NT2/D1 (cell line): Measurements from ENCODE around the gene SEC11A.
"Not testable (repeated sequence)": the region's sequence is repeated elsewhere in the genome, so short reads cannot be mapped to it uniquely, and the experiment has no call there.

Source experiments
- DNase-seq: peaks from one replicate; pipeline ENCODE4 v3.0.0-alpha.2; 2011; ENCODE audit warnings: low read depth, low spot score
- H3K27me3 ChIP-seq: 2 replicates; pipeline ENCODE4 v1.6.0; 2011; ENCODE audit warnings: mild to moderate bottlenecking; ENCODE audit not compliant: insufficient read length, insufficient read depth
- H3K36me3 ChIP-seq: 2 replicates; pipeline ENCODE4 v1.6.1; 2011; ENCODE audit warnings: mild to moderate bottlenecking, low read length, mixed read lengths; ENCODE audit not compliant: insufficient read depth, insufficient read length
- H3K4me1 ChIP-seq: 2 replicates; pipeline ENCODE4 v1.5.1; 2011; ENCODE audit not compliant: insufficient read depth, insufficient read length
- H3K4me3 ChIP-seq: 2 replicates; pipeline ENCODE4 v1.5.1; 2011; ENCODE audit warnings: low read depth; ENCODE audit not compliant: insufficient read length
- H3K9ac ChIP-seq: 2 replicates; pipeline ENCODE4 v1.6.0; 2011; ENCODE audit warnings: low read depth; ENCODE audit not compliant: insufficient read length
- H3K9me3 ChIP-seq: 2 replicates; pipeline ENCODE4 v1.5.1; 2011; ENCODE audit warnings: mild to moderate bottlenecking, low read length; ENCODE audit not compliant: insufficient read depth
- SUZ12 ChIP-seq: IDR thresholded peaks from 2 replicates; pipeline ENCODE4 v1.6.1; 2011; ENCODE audit not compliant: insufficient read length, insufficient read depth; ENCODE audit errors: extremely low read depth
- YY1 ChIP-seq: IDR thresholded peaks from 2 replicates; pipeline ENCODE4 v1.6.1; 2011; ENCODE audit not compliant: insufficient read length, insufficient read depth
- ZNF274 ChIP-seq: IDR thresholded peaks from 2 replicates; pipeline ENCODE4 v1.6.1; 2011; ENCODE audit warnings: mild to moderate bottlenecking, low read depth, low read length

SEC11A gene

DNA sequence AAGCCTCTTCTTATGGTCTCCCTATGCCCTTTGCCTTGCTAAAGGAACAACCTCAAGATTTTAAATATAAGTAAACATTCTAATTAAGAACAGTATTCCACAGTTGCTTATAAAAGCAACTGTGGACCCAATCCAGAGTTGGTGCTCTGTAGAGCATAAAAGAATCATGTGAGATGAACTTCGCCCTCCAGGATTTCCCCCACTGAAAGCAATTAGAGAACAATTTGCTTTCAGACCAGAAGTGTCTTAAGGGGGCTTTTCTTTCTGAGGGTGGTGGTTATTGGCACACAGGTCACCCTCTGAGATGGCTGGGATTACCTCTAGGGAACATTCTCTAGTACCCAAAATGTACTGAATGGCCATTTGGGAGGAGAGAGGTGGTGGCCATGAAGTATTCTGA, 43.1 kb upstream of the SEC11A start:
- H3K4me1 ChIP-seq: no peaks in the 10 kb centered on the region
- no peak overlapping the region for H3K4me3 ChIP-seq
- no peak for DNase-seq
- no peaks in the 10 kb centered on the region for H3K27me3 ChIP-seq
- peaks cover 4% of the 10 kb centered on the region for H3K36me3 ChIP-seq
- H3K9ac ChIP-seq: no peak overlapping the region
- H3K9me3 ChIP-seq: no peaks in the 10 kb centered on the region
- no peak for TF ChIP-seq ZNF274
- TF ChIP-seq SUZ12: no peak
- no peak for TF ChIP-seq YY1

DNA sequence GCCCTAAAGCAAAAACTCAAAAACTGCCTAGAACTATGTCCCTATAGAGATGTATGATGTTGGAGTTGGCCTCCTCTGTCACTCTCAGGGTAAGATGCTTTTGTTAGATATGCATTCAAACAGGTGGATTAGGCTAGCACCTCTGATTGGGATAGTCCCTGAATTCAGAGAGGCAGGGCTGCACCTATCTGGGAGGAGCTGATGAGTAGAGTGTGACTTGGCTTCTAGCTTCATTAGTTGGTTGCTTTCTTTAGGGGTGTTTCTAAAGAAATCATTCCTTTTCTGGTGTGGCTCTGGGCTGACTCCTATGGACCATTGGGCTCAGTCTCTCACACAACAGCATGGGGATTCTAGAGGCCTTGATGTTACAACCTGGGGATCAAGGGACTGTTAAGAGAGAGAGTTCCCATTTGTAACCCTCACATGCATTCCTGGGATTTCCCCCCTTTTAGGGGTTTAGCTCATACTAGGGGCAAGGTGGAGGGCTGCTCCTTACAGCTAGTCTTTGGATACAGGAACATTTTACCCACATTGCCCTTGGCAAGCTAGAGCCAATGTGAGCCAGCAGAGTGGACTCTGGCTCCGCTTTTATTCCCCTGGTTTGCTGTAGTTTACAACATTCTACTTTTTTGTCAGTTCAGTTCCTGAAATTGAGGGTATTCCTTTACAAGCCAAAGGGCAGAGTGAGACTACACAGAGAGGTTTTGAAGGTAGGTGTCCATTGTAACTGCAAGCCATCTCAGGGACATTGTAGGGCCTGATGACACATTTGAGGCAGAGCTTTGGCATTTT, 40.0 kb upstream of the SEC11A start:
- no peaks in the 10 kb centered on the region for H3K9me3 ChIP-seq
- DNase-seq: no peak
- TF ChIP-seq ZNF274 (no peak), YY1 (no peak), SUZ12 (no peak)
- no peak overlapping the region for H3K9ac ChIP-seq
- H3K27me3 ChIP-seq: no peaks in the 10 kb centered on the region
- H3K36me3 ChIP-seq: peaks cover 10% of the 10 kb centered on the region
- H3K4me3 ChIP-seq: no peak overlapping the region
- H3K4me1 ChIP-seq: no peaks in the 10 kb centered on the region

DNA sequence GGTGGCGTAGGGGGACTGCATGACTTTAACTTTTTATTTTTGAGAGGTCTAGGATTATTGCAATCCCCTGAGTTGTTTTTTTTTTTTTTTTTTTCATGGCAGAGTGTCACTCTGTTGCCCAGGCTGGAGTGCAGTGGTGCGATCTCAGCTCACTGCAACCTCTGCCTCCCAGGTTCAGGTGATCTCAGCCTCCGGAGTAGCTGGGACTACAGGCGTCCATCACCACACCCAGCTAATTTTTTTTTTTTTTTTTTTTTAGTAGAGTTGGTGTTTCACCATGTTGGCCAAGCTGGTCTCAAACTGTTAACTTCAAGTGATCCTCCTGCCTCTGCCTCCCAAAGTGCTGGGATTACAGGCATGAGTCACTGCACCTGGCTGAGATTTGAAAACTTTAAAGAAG, 39.0 kb upstream of the SEC11A start:
- not testable (repeated sequence) for H3K27me3 ChIP-seq, H3K9ac ChIP-seq, H3K36me3 ChIP-seq, H3K9me3 ChIP-seq, H3K4me1 ChIP-seq, DNase-seq, H3K4me3 ChIP-seq

DNA sequence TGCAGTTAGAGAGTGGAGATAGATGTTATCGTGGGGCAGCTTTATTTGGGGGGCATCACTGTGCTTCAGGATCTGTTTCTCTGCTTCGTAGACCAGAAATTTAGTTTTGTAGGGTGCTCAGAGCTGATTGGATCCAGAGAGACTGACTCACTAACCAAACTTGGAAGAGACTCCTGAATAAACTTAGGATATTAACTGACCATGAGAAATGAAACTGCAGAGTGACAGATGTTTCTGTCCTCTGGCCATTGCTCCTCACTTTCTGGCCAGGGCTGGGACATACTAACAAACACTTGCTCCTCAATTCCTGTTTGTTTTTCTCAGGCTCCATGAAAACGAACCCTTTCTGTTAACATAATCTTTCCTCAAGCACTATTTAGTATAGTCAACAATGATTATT, 36.8 kb upstream of the SEC11A start:
- DNase-seq: no peak
- Histone ChIP-seq H3K4me1 (no peaks in the 10 kb centered on the region), H3K9me3 (no peaks in the 10 kb centered on the region), H3K9ac (no peak overlapping the region), H3K36me3 (peaks cover 8% of the 10 kb centered on the region), H3K27me3 (no peaks in the 10 kb centered on the region), H3K4me3 (no peak overlapping the region)
- TF ChIP-seq SUZ12 (no peak), YY1 (no peak), ZNF274 (no peak)

DNA sequence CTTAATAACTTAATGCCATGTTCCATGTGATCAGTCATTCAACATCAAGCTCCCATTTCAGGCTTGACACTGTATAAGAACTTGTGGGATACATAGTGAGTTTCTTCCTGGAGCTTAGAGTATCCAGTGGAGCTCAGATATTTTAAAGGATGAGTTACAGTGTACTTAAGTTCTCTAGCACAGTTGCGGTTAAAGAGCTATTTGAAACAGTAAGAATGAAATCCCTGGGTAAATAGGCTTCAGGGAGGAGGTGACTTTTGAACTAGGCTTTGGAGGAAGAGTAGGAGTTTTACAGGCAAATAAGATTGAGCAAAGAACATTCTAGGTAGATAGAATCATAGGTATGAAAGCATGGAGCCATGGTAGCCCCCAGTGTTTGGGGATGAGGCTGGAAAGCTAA, 36.3 kb upstream of the SEC11A start:
- peaks cover 8% of the 10 kb centered on the region for H3K36me3 ChIP-seq
- H3K4me1 ChIP-seq: no peaks in the 10 kb centered on the region
- H3K9ac ChIP-seq: no peak overlapping the region
- no peak overlapping the region for H3K4me3 ChIP-seq
- H3K27me3 ChIP-seq: no peaks in the 10 kb centered on the region
- DNase-seq: no peak
- no peak for TF ChIP-seq YY1
- TF ChIP-seq ZNF274: no peak
- TF ChIP-seq SUZ12: no peak
- no peaks in the 10 kb centered on the region for H3K9me3 ChIP-seq

DNA sequence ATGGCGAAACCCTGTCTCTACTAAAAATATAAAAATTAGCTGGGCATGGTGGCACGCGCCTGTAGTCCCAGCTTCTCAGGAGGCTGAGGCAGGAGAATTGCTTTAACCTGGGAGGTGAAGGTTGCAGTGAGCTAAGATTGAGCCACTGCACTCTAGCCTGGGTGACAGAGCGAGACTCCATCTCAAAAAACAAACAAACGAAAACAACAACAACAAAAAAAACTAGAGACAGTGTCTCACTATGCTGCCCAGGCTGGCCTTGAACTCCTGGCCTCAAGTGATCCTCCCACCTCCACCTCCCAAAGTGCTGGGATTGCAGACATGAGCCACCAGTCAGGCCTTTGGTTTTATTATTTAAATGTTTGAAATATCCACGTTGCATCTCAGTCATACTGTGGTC, 35.8 kb upstream of the SEC11A start:
- not testable (repeated sequence) for H3K27me3 ChIP-seq, H3K9me3 ChIP-seq, DNase-seq, H3K4me3 ChIP-seq, H3K36me3 ChIP-seq, H3K4me1 ChIP-seq, H3K9ac ChIP-seq

DNA sequence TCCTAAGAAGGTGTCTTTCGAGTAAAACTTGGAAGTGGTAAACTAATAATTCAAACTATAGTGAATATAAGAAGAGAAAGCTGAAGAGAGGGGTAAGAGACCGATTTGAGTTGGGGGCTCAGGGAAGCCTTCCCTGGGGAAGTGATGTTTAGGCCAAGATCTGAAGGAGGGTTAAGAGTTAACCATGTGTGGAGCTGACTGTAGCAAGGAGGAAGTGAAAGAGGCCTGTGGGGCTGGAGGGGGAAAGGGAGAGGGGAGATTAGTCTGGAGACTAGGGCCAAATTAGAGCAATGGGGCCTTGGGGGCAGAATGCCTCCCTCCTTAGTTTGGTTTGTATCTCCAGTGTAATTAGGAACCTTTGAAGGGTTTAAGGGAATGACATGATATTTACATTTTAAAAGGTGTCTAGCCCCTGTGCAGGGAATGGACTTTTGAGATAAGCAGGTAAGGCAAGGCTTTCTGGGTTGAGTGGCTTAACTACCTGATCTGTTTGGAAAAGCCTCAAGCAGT, 34.7 kb upstream of the SEC11A start:
- TF ChIP-seq ZNF274: no peak
- TF ChIP-seq YY1: no peak
- no peak for TF ChIP-seq SUZ12
- DNase-seq: no peak

More for the DNA sequence above, 34.7 kb upstream of the SEC11A start:
- Histone ChIP-seq H3K4me1 (no peaks in the 10 kb centered on the region), H3K9me3 (no peaks in the 10 kb centered on the region), H3K9ac (peak overlapping the region; percentile 7), H3K4me3 (no peak overlapping the region), H3K27me3 (no peaks in the 10 kb centered on the region), H3K36me3 (peaks cover 8% of the 10 kb centered on the region)
